GM19468 (cell line): ENCODE data around the gene LAMA4.
A peak's percentile ranks its signal among the peaks of the same experiment; 100 is the strongest.

ENCODE experiments used
- ATAC-seq: cut with Tn5 transposase; IDR thresholded peaks from one replicate; pipeline ENCODE4 v1.9.1; 2021; ENCODE audit warnings: mild to moderate bottlenecking, moderate library complexity, moderate number of reproducible peaks; ENCODE audit not compliant: unreplicated experiment; ENCODE audit errors: extremely low read depth

LAMA4 gene

DNA sequence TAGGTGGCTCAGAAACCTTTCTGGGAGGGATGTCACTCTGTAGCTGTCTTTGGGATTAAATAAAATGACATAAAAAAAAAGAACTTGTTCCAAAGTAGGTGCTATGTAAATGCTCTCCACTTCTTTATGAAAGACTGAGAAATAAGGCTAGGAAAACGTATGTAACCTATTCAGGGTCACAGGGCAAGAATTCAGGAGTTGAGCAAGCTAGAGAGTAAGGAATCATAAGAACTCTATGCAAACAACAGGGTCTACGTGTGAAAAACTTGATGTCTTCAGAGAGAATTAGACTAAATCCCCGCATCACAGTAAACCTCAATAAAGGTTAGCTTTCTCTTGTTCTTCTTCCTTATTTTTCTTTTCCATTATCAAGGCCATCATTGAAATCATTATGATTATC, 59.2 kb downstream of the LAMA4 start:
- no peak for ATAC-seq

DNA sequence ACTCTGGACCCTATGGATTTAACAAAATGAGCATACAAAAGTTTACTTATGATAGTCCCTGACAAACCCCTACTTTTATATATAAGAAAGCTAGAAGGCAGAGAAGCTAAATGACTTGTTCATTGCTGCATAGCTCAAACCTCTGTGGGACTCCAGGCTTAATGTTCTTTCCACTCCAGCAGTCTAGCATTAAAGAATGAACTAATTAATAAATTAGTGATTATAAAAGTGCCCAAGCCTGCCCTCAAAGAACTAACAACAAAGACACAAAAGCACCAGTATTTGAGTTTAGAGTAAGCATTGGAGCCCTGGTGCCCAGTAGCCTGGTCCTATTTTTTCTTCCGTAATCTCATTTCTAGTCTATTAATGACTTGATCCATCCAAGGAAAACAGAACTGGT, 59.9 kb downstream of the LAMA4 start:
- ATAC-seq, result no peak

DNA sequence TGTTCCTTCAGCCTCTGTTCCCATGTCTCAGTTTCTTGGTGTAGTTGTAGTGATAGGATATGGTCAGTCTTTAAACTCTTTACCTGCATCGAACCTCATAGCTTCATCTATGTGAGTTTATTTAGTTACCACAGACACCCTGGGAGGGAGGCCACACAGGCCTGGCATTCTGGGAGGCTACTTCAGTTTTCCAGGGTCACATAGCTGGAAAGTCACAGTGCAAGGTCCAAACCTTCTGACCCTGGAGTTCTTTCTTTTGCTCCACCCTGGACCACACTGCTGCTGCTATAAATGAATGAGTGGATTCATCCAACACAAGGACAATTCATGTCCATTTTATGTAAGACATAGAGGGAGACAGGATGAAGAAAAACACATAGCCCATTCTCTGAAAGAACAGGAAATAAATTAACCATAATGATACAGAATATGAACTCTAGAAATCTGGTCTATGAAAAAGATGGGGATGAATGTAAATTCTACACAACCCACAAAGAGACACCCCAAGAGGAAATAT, 60.8 kb downstream of the LAMA4 start:
- no peak for ATAC-seq

DNA sequence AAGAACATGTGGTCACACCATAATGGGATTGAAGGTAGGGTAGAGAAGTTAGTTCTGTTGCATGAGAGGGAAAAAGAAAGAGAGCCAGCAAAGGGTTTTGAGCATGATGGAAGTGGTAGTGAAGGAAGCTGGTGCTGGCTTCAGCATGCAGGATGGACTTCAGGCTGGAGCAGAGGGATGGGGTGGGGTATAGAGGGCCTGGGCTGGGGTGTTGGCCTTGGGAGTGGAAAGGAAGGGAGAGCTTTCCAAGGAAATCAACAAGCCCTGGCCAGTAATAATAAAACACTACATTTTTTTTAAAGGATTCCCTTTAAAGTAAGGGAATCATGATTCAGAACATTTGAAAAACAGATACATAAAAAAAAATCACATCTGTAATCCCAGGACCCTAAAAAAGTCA, 61.2 kb downstream of the LAMA4 start:
- no peak for ATAC-seq

DNA sequence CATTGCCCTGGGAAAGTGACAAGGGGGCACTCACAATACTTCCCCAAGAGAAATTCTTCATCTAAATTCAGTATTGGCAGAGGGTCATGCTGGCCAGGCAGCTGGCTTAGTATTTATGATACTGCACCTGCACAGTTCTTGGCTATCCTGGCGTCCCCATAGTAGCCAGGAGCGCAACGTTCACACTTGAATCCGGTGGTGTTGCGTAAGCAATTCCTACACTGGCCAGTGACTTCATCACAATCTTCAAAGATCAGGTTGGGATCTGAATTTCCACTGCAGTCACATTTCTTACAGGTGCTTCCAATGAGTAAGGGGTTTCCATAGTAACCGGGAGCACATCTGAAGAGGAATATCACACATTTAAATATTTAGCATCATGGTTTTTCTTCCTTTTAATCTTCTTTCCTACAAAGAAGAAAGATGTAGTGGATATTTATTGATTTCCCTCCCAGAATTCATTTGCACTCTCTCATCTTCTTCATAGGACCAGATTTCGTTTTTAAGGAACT, 62.8 kb downstream of the LAMA4 start:
- no peak for ATAC-seq

DNA sequence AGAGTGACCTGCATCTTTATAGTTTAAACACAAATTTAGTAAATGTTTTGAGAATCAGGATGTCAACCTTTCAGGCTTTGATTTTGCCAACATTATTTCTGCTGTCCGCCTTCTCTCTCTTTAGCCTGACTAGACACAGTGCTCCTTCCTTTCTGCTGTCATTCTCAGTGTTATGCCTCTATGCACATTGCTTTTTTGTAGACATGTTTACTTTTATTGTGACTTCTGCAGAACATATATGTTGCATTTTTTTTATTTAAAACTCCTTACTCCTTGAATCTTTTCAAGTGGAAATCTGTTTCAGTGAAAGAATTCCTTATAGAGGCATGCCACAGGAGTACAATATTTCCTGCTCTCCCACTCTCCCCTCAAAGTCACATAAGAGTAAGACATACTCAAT, 64.2 kb downstream of the LAMA4 start:
- ATAC-seq, result no peak

DNA sequence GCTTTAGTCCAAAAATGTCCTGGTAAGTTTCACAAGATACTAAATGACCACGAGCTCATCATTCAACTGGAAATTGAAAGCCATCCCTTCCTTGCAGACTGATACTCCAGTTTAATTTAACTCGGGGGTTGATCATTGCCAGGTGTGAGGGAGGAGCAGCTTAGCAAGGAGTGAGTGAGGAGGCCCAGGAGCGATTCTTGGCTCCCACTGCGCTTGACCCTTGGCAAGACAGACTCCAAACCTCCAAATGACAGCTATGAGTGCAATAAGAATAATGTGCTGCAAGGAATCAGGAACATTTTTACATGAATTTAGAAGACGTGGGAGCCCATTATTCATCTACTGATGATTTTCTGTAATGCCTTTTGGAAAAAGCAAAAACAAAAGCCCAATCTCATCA, 64.9 kb downstream of the LAMA4 start:
- no peak for ATAC-seq

DNA sequence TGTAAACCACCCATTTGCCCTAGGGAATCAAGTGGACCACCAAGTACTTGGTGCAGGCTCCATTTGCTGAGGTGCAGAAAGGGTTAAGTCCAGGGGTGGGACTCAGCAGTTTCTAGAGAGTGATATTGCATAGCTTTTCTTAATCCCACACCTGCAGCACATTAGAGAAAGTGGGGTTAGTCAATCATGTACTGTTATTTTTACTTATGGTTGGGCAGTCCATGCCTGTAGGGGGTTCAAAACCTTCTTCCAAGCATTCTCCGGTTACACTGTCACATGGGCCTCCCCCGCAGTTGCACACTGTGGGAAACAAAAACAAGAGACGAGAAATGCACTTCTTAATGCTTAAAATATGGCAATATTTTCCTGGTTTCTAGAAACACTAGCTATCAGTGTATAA, 65.5 kb downstream of the LAMA4 start:
- ATAC-seq, result no peak

DNA sequence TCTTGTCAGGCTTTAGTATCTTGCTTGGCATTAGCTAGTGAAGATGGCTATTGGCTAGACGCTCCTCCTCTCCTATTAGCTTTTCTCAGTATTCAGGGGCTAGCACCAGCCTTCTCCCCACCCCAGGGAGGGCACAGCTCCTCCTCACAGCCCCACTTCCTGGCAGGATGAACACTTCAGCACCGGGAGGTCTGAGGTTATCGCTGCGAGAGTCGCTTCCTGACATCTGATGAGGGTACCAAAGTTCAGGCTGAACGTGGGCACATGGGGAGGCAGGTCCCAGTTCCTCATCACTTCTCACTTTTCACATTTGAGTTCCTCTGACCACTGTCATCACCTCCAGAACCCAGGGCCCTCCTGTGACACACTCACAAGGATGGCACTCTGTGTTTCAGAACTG, 66.6 kb downstream of the LAMA4 start:
- no peak for ATAC-seq

DNA sequence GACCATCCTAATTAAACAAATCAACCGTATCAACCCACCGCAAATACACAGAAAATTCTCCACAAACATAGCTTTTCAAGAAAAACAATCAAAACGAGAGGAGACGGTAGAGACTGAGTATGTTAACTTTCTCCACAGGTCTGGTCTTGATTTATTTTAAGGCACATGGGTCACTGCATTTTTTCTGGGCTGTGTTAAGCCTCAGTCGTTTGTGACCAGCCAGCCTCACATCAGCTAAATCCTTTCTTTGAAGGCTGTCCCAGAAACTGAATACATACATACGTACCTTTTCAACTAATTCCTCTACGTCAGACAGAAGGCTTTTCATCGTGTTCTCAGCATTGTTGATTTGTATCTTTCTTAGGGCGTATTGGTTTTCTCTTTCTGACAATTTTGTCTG, 69.4 kb downstream of the LAMA4 start:
- ATAC-seq, result no peak

DNA sequence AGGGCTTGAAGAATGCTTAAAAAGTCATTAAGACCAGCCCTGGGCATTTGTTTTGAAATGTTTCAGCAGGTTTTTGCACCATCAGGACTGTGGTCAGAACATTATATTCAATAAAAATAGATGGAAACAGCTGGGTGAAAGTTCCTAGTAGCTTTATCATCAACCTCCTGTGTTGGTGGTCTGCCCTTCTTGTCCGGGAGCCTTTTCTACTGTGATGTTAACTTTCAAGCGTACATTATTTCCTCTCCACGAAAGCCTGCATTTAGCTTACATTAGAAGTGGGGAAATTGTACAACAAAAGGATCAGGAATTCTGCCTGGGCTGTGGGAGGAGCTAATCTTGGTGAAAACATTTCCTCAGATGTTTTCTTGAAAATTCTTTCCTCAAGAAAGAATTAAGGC, 71.1 kb downstream of the LAMA4 start:
- ATAC-seq, result no peak

DNA sequence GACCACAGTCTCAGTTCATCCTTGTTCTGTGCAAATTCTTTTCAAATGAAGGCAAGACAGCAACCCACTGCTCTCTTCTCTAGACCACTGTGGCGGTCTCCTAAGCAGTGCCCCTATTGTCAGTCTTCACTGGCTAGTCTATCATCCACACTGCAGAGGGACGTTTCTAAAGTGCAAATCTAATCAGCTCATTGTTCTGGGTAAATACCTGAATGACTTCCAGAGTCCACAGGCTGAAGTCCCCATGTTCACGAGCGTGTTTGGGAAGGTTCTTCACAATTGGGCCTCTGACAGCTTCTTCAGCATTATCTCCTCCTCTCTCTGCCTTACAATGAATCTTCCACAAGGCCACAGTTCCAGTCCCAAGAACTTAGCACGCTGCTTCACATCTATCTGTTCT, 73.2 kb downstream of the LAMA4 start:
- no peak for ATAC-seq

DNA sequence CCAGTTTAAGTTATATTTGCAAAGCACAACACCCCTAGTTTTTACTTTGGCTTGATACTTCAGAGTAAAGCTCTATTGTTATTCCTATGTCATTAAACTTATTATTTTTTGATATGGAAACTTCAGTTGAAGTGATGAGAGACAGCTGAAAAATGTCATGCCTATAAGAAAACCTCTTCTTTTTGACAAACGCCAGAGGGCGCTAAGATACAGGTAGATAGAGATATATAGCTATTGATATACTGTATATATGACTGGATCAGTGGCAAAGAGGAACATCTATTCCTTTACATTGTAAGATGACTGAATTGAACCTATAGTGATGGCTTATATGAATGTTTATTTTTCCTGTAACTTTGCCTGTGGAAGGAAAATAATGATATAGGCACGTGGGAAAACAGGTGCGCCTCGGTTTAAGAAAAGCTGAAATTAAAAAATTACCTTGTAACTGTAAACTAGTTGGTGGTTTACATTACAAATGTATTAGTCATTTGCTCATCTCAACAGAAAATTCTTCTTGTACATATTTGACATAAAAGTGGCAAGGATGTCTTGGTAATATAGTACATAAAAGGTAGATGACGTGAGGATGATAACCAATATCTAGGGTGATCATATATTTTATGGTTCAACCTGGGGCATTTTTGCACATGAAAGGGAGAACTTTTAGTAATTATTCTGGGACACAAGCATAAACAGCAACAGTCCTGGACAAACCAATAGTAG, 74.1 kb downstream of the LAMA4 start:
- no peak for ATAC-seq

DNA sequence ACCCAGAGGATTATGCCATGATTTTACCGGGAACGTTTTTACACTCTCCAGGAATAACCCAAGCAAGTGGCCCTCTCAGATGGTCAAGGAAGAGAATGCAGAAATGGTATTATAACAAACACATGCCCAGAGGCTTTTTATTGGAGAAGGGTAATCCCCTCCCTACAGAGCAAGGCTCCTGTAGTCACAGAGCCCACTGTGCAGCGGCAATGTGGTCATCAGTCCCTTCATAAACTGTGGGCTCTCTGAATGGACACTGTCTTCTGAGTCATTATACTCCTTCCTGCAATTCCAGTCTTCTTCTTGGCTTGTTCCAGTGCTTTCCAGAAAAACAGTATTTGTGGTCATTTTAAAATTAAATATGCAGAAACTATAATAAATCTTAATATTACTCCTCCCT, 74.7 kb downstream of the LAMA4 start:
- no peak for ATAC-seq

DNA sequence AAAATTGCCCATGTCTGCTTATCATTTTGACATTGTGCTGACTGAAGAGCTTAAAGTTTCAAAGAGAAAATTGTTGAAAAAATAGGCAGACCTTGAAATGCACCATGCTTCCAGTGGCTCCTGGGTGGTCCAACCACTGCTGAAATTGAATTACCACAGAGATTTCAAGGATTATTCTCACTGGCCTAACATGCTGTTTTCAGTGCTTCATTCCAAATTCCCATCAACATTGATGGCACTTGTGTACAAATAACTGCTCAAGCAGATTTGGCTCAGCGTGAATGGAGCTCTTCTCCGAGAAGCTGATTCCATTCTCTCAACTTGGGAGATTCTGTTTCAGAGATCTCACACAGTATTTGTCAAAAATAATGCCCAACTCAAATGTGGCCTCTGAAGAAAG, 75.5 kb downstream of the LAMA4 start:
- ATAC-seq, result no peak

DNA sequence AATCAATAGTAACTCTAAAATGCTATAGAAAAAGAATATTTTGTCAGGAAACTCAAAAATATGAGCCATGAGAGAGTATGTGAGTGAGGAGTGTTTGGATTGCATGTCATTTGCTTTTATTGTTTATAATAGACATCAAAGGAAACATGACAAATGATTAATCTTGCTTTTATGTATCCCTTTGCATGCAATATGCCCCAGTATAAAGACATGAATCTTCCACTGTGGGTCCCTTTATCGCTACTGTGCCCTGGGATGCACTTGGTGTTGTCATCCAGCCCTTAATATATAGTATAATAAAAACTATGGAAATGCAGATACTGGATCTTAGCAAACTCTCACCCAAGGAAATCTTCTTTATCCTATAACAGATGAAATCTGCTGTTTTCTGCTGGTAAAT, 77.3 kb downstream of the LAMA4 start:
- no peak for ATAC-seq

DNA sequence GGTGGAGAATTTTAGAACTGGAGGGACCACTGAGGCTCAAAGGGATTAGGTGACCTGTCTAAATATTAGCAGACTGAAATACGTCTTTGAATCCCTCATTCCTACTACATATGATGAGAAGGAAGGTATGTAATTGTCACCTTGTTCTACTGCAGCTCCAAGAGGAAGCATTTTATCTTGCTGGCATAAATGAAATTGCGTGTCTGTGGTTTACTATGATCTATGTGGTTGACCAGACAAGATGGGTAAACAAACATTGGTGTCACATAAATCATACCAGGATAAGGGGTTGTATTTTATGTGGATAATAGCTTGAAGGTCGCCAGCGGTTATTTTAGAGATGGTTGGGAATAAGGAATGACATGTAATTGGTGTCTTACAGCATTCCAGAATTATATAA, 78.2 kb downstream of the LAMA4 start:
- no peak for ATAC-seq

DNA sequence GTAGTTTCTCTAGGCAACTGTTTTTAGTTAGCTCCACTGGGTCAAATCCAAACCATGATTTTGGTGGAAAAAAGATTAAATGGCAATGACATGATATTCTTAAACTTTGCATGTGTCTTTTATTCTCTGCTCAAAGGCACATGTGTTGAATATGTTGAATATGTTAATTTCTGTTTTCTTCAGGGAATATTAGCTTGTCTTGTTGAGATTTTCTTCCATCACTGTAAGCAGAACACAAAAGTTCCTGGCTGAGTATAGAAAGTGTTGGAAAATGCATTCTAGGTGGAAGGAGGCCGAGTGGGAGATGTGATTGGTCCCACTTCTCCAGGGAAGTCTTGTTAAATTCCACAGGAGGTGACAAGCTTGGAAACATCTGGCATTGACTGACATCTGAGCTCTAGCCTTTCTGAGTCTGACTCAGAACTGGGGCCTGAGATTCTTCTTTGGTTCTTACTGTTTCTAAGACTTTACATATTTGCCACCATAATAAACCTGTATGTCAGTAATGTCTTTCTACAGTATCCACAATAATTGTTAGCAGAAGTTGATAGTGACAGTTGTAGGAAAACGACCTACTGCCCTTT, 81.1 kb downstream of the LAMA4 start:
- ATAC-seq, result no peak

DNA sequence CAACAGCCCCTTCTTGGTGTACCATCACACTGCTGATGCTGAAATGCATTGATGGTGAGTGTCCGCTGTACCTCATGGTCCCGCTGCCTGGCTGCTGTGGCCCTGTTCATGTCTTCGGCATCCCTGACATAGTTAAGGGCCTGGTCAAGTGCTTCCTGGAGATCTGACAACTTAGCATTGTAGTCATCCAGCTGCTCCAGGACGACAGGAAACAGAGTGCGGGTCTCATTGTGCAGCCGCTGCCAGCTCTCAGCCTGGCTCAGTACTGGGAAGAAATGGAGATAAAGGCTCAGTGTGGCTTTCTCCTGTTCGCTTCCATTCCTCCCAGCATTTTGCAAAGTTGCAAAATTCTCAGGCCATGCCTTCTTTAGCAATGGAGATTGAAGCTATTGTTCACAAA, 81.8 kb downstream of the LAMA4 start:
- ATAC-seq, result no peak

DNA sequence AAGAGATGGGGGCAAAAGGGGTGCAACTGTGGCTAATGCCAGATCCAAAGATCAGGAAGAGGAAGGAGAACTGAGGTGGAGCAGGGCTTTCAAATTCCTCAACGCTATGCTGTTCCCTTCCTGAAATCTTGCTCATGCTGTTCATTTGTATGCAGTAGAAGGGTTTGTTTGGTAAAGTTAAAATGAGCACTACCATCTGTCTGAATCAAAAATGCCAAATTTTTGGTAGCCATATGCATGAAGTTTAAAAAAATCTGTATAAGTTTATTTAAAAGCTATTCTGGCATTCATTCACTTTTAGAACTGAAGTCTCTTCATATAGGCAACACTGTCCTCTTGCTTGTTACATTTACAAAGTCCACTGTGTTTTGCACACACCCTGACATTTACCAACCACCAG, 84.8 kb downstream of the LAMA4 start:
- ATAC-seq, result no peak

DNA sequence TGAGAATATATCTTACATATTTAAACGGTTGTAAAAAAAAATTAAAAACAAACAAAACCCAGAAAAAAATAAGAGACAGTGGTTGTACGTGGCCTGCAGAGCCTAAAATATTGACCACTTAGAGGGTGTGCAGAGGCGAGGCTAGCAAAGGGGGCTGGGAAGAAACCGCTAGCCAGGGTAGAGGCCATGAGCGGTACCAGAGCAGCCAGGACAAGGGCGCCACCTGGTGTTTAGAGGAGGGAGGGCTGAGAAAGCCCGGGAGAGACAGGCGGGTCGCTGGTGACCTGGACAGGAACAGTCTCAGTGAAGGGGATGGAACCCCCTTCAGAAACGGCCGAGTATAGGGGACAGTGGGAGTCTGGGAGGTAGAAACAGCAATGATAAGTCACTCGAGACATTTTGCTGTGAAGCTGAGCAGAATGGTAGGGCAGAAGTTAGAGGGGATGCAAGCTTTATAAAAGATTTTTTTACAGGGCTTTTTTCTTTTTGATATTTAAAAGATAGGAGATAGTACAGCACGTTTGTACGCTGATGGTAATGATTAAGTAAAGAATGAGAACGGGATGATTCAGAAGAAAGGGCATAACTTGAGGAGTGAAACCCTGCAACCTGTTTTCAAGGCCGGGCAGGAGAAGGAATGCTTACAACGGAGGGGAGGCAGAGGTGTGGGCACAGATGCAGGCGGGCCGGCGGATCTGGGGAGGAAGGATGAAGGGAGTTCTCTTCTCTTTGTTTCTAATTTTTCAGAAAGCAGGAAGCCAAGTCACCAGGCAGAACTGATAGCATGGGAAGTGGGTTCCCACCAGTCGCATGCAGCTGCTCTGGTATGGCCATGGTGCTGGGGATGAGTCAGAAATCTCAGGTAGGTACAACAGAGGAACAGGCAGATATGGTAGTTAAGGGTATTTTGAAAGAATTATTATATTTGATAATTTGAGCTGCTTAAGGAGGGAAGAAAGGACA, 90.8 kb downstream of the LAMA4 start:
- ATAC-seq, result peak; percentile 72
